ENCODE results near the gene KCNE2. TPM values are rescaled to one million over a fixed set of nuclear protein-coding genes. Genes with fewer than 3 reads are reported as not detected.

KCNE2 gene, protein sequence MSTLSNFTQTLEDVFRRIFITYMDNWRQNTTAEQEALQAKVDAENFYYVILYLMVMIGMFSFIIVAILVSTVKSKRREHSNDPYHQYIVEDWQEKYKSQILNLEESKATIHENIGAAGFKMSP
- not detected for total RNA-seq

DNA sequence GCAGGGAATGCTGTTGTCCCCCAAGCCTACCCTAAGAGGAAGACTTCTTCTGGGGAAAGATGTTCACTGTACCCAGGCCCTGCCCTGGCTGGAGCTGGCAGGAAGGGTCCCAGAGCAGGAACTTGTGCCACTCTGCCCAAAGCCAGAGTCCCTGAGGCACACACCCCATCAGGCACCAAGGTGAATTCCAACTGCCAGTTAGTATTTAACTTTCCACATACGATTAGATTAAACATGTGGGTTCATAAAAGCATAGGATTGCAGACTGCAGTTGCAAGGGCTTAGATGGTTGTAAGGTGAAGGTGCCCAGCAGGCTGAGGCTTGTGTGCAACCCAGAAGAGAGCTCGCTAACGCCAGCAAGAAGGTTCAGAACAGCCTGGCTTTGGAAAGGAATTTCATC is at the start of gene KCNE2:
Gene KCNE2, plus strand, starts transcription at position 274 of the 400 bp plus-strand sequence. CDS start 6,473 bp downstream, outside the sequence.
- no peak for DNase-seq

- DNase-seq, result no peak
These were observed 44.2 kb upstream of the KCNE2 start for GRCh38 chr21:34319585-34319984.

GRCh38 chr21:34320011-34320410 is 43.8 kb upstream of the KCNE2 start:
- DNase-seq, result peak; percentile 52

- no peak for DNase-seq
These were observed 33.8 kb upstream of the KCNE2 start for GRCh38 chr21:34330055-34330454.

DNA sequence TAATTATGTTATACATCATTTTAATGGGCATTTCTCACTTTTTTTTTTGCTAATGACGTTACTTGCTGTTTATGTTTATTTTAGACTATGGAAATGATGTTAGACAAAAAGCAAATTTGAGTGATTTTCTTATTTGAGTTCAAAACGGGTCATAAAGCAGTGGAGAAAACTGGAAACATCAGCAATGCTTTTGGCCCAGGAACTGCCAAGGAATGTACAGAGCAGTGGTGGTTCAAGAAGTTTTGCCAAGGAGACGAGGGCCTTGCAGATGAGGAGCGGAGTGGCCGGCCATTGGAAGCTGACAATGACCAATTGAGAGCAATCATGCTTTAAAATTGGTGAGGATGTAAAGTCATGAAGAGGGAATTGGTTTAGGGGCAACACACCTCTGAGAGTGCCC is 32.1 kb upstream of the KCNE2 start:
- no peak for DNase-seq

- no peak for DNase-seq
These were observed 31.5 kb upstream of the KCNE2 start for GRCh38 chr21:34332347-34332746.

- no peak for DNase-seq
These were observed 30.6 kb upstream of the KCNE2 start for GRCh38 chr21:34333121-34333739.

DNA sequence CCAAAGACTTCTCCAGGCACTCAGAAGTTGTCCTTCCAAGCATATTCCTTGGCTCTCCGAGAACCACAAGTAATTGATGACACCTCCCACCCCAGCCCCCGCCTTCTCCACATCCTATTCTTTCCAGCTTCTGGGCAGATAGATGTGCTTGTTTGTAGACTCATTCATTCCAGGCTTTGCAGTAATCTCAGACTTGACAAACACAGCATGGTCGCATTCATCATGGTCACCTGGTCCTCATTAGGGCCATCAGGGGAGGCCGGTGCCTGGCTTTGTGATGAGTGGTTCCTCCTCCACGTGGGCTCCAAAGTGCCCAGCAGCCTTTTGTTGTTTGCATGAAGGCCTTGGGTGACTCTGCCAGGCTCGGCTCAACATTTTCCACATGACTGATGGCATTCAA is 28.5 kb upstream of the KCNE2 start:
- DNase-seq, result no peak

GRCh38 chr21:34336245-34336644 is 27.6 kb upstream of the KCNE2 start:
- DNase-seq, result peak; percentile 47

DNA sequence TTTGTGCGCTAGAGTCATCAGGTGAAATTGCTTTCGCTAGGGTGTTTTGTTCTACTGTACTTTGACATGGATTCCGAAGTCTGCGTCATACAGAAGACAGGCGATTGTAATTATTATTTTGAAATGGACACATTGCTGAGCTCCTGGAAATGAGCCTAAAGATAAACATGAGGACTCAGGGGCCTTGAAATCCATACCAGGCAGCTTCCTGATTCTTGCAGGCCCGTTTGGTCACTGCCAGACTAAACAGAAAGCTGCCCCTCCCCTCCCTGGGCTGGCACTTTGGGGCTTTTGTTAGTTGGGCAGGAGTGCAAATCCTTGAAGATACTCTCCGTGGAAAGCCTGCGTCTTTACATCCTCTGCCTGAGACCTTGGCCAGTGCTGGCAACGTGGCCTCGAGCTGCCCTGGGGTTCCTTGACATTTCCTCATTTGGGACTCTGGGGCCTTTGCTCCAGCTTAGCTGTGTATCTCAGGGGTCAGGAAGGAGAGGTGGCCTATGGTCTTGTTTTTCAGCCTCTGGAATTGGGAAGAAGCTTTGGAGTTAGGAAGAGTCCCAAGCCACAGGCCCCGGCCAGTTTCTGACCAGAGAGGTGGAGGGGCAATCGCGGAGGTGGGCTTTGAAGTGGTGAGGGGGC is 26.9 kb upstream of the KCNE2 start:
- no peak for DNase-seq

- DNase-seq, result no peak
These were observed 26.1 kb upstream of the KCNE2 start for GRCh38 chr21:34337741-34338140.

GRCh38 chr21:34338226-34338625 is 25.6 kb upstream of the KCNE2 start:
- DNase-seq, result no peak

DNA sequence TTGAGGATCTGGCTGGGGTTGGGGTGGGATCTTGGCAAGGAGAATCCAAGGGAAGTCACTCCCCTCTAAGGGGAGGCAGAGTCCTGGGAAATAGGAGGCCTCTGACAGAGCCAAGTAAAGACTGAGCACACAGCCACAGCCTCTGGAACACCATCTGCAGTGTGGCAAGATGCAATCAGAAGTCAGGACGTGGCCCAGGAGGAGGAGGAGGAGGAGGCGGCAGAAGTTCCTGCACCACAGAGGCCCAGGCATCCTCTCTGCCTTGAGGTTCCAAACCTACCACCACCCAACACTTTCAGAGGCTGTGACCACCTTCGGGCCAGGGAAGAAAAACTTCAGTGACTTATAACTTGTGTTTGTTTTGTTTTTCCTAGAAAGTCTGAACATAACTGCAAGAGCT is 23.7 kb upstream of the KCNE2 start:
- DNase-seq, result no peak

- no peak for DNase-seq
These were observed 21.3 kb upstream of the KCNE2 start for GRCh38 chr21:34342476-34342875.

- no peak for DNase-seq
These were observed 20.5 kb upstream of the KCNE2 start for GRCh38 chr21:34343347-34343746.

- DNase-seq, result peak; percentile 77
These were observed 19.9 kb upstream of the KCNE2 start for GRCh38 chr21:34343838-34344381.

- no peak for DNase-seq
These were observed 19.2 kb upstream of the KCNE2 start for GRCh38 chr21:34344584-34344983.

DNA sequence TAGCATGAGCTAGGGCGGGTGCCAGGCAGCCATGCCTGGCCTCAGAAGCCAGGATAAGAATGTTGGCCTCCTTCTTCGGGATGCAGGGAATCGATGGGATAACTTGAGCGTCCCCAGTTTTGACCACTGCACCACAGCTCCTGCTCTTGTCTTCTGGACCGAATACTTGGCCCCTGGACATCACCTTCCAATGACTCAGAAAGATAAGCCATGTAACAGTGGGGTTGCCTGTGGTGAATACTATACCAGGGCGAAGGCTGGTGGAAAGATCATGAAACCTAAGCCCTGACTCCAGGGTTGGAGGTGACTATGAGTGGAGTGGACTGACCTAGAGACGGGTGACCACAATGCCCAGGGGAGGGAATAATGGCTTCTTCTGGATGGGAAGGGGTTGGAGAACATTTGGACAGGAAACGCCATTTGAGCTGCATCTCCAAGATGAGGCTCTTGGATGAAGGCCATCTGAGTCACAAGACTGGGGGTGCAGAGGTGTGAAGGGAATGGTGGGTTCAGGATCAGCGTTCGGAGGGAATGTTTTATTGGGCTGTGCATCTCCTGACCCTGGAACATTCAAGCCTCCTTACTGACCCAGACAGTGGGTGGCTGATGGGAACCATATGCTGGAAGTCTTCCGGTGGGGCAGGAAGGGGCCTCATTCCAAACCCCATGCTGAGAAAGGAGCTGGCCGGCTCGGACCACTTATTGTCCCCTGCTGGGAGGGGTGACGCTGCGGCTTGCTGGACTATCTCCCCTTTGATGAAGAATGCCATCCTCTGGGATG is 18.5 kb upstream of the KCNE2 start:
- no peak for DNase-seq

- DNase-seq, result no peak
These were observed 17.9 kb upstream of the KCNE2 start for GRCh38 chr21:34345892-34346291.

GRCh38 chr21:34348890-34349519 is 14.8 kb upstream of the KCNE2 start:
- no peak for DNase-seq

- DNase-seq, result peak; percentile 79
These were observed 12.0 kb upstream of the KCNE2 start for GRCh38 chr21:34351786-34352241.

- DNase-seq, result no peak
These were observed 11.2 kb upstream of the KCNE2 start for GRCh38 chr21:34352556-34352955.

Measured in tongue (tissue), 2 donors.